Measurements from ENCODE around the gene DPT.

The DPT gene

DNA sequence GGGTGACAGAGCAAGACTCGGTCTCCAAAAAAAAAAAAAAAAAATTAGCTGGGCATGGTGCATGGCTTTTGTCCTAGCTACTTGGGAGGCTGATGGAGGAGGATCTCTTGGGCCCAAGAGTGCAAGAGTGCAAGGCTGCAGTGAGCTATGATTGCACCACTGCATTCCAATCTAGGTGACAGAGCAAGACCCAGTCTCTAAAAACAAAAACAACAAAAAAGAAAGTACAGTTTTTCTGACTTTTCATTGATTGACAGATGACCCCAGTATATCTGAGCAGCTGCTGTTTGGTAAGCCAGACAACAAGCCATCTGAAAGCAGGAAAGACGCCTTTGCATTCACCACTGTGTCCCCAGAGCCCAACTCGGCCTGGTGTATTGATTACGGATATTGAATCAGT is 10.9 kb upstream of the DPT start:
- no peak for FAIRE-seq
- DNase-seq (ENCODE audit: extremely low spot score, insufficient read length, low read depth), result no peak

DNA sequence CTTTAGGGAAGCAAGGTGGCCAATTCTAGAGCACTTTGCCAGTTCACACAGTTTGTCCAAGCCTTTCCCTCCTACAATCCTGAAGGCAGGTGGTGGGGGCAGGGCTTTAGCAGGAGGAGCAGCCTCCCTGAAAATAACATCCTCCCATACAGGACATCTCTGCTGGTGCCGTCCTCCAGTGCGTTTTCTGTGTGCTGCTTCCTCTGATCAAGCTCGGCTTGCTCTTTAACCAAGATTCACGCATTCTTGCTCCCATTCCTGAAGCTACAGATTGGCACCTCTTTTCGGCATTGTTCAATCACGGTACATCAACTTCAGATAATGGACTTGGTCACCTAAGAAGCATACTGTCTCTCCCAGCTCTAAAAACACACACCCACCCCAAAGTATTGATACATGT is 7.5 kb upstream of the DPT start:
- DNase-seq (ENCODE audit: extremely low spot score, insufficient read length, low read depth) (no peak), FAIRE-seq (no peak)

DNA sequence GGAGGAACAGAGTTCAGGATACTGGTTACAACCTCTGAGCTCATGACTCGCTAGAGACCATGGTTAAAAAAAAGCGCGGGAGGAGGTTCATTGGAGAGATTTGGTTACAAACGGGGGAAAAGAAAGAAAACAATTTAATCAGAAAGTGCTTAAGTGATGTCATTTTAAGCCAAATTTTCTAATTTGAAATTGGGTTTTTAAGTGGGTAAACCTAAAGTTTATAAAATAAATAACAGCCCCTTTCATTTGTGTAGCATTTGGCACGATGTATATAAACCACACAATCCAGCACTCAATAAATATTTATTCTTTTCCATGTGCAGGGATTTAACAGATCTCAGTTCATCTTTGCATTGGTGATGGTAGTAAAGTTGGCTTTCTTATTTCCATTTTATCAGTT is 7.0 kb upstream of the DPT start:
- FAIRE-seq (no peak), DNase-seq (ENCODE audit: extremely low spot score, insufficient read length, low read depth) (no peak)

DNA sequence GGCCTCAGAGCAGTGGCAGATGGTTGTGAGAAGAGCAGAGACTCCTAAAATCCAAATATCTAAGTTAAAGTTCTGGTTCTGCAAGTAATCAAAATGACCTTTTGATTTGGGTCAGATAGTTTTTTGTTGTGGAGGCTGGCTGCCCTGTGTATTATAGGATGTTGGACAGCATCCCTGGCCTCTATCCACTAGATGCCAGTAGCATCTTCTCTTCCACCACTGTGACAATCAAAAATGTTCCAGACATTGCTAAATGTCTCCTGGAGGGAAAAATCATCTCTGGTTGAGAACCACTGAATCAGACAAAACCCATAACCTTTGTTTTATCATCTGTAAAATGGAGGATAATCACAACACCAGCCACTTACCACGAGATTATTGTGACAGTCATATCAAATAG is 5.9 kb upstream of the DPT start:
- FAIRE-seq, result no peak
- no peak for DNase-seq (ENCODE audit: extremely low spot score, insufficient read length, low read depth)

DNA sequence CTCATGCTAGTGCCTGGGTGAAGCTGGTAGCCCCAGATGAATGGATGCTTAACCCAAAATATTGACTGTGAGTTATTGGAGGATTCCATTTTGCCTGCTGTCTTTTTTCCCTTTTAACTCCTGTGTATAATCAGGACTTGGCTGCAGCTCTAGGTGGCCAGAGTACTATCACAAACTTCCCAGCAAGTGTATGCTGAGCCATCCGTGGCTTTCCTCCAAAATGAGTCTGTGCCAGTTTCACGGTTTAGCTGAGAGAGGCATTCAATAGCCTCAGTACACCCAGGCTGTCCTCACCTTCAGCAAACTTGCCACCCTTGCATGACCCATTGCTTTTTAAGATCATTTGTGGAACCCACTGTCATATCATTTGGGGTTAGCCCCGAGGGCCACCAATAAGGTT is 5.3 kb upstream of the DPT start:
- DNase-seq (ENCODE audit: extremely low spot score, insufficient read length, low read depth) (no peak), FAIRE-seq (no peak)

DNA sequence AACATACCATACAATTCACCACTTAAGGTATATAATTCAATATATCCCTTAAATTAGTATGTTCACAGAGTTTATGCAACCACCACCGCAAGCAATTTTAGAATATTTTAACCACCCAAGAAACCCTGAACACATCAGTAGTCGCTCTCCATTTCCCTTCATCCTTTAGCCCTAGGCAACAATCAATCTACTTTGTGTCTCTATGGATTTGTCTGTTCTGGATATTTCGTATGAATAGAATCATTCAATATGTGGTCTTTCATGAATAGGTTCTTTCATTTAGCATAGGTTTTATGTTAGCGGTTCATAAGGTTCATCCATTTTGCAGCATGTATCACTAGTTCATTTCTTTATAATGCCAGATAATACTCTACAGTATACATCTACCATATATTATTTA is 4.2 kb upstream of the DPT start:
- DNase-seq (ENCODE audit: extremely low spot score, insufficient read length, low read depth) (no peak), FAIRE-seq (no peak)

DNA sequence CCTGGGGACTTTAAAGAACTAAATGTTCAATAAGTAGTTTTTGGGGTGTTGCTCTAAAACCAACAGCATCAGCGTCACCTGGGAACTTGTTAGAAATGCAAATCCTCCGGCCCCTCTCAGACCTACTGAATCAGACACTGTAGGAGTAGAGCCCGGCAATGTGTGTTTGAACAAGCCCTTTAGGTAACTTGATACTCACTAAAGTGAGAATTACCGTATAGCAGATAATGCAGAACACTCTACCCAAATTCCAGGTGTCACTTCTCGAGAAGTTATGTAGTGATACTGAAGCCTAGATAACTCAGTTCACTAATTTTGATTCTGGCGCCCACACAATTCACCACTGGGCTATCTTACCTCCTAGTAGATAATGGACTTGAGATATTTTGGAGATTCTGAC is 3.7 kb upstream of the DPT start:
- FAIRE-seq (no peak), DNase-seq (ENCODE audit: extremely low spot score, insufficient read length, low read depth) (no peak)

DNA sequence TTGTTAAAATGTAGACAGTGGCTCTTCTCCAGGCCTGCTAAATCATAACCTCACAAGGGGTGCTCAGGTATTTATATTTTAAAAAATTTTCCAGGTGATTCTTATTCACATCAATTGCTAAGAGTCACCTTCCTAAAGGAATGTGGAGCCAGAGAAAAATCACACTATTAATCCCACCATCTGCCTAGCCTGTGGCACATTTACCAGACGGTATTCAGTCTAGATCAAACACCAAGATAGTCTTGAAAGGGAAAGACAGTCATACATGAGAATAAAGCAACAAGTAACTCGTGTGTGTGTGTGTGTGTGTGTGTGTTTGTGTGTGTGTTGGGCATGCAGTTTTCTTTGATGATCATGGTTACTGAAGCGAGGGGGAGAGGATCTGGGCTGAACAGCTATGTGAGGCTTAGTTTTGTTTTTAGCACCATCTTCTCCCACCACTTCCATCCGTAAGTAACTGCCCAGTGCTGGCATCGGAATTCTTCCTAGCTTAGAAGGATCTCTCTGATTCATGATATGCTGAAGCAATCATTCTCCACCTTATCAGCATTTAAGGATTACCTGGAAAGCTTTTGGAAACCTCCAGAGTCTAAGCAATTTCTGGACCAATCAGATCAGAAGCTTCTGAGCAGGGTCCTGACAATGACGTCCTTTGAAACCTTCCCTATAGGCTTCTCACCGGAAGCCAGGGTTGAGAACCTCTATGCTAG is 2.4 kb upstream of the DPT start:
- DNase-seq (ENCODE audit: extremely low spot score, insufficient read length, low read depth) (no peak), FAIRE-seq (no peak)

DNA sequence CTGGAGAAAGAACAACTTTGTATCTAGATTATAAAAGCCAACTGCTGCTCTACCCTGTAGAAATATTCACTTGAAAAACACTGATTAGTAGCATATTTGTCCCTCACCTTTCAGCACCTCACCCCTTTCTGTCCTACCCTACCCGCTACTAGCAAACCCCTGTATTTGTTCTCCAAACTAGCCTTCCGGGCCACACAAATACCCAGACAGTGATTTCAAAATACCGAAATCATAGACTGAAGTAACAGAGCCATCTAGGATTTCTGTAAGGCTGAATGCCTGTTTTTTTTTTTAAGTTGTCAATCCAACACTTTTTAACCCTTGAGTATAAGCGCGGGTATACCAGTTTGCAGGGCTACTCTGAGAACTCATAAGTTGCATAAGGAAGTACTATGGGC is 398 bp upstream of the DPT start:
- FAIRE-seq (no peak), DNase-seq (ENCODE audit: extremely low spot score, insufficient read length, low read depth) (no peak)

DNA sequence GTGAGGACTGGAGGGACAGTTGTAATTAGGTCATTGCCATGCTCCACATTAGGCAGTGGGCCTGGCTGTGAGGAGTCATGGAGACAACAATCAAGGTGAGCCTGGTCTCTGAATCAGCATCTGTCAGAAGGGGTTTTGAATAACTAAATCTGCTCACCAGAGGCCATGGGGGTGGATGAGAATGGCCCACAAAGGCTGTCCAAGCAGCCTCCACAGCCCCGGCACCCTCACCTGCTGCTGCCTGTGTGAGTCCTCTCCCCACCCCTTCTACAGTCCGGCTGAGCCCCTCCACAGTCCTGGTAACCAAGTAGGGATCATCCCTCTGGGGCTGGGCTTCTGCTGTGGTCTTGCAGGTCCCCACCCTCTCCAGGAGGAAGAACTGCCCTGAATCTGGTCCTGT is 2.3 kb downstream of the DPT start:
- FAIRE-seq (no peak), DNase-seq (ENCODE audit: extremely low spot score, insufficient read length, low read depth) (no peak)

DNA sequence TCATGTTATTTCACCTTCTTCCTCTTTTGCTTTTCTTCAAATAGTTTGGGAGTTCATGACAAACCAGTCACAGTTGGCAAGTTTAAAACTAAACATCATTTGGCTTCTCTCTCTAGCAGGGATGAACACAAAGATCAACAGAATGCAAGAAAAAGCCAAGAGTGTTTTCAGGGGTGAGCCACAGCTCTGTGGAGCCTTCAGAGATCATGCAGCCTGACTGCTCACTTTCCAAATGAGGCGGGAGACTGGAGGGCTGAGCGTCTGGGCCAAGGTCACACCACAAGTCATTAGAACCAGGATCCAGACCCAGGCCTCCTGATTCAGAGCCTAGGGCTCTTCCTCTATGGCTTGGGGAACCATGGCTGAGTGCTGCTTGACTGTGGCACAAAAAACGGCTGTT is 2.7 kb downstream of the DPT start:
- FAIRE-seq (peak; percentile 49), DNase-seq (ENCODE audit: extremely low spot score, insufficient read length, low read depth) (no peak)

DNA sequence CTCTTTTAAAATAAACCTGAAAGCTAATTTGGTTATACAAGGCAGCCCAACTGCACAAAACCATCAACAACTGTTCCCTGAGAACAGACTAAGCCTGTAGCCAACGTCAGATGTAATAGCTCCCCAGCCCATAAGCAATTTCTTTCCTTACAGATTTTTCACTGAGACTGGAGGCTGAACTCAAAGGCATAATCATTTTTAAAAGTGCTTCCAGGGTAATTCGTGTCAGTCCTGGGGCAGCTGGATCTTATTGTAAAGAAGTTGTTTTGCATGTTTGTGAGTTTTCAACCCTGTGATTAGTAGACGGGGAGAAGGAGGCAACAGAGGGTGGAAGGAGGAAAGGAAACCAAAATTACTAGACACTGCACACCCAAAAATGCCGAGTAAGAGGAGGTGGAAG is 3.2 kb downstream of the DPT start:
- DNase-seq (ENCODE audit: extremely low spot score, insufficient read length, low read depth) (no peak), FAIRE-seq (peak; percentile 21)

DNA sequence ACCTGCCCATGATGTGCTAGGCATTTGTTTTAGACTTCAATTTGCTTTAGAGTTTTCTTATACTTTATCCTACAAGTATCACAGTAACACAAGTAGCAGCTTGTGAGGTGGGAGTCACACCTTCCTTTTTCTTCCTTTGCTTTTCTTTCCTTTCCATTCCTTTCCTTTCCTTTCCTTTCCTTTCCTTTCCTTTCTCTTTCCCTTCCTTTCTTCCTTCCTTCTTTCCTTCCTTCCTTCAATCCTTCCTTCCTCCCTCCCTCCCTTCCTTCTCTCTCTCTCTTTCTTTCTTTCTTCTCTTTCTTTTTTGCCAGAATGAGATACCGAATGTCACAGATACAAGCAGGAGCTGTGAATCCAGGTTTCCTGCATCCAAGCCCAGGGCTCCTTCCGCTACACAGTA is 3.9 kb downstream of the DPT start:
- no peak for DNase-seq (ENCODE audit: extremely low spot score, insufficient read length, low read depth)

DNA sequence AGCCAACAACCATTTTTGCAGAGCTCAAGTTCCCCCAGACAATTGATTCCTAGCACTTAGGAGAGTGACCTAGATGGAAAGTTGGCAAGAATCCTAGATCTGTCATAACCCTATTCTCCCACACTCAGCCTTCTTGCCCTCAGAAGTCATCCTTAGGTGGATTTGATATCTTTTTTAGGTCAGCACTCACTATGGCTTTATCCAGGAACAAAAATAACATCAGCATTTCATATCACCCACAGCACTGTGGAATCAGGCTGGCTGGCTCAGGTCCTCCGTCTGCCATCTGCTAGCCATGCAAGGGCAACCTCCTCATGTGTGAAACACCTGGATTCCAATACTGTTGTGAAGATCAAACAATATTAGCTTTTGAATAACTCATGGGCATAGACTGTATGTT is 6.0 kb downstream of the DPT start:
- DNase-seq (ENCODE audit: extremely low spot score, insufficient read length, low read depth) (no peak), FAIRE-seq (no peak)

More for the DNA sequence above, 3.9 kb downstream of the DPT start:
- FAIRE-seq, result no peak

DNA sequence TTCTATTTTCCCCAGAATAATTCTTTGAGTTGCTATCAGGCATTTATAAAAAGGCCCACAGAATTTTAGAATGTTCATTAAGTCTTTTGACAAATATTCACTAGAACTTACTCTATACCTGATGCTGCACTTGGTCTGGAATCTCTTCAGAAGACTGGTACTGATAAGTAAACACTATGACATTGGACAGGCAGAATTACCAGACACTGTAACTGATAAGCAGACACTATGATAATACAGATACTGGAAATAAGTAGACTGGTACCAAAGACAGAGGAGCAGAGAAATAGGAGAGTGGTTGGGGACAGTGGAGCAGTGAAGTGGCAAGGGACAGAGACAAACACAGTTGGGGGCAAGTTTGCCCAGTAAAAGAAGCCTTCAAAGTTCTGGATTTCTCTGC is 8.2 kb downstream of the DPT start:
- DNase-seq (ENCODE audit: extremely low spot score, insufficient read length, low read depth), result no peak
- no peak for FAIRE-seq

DNA sequence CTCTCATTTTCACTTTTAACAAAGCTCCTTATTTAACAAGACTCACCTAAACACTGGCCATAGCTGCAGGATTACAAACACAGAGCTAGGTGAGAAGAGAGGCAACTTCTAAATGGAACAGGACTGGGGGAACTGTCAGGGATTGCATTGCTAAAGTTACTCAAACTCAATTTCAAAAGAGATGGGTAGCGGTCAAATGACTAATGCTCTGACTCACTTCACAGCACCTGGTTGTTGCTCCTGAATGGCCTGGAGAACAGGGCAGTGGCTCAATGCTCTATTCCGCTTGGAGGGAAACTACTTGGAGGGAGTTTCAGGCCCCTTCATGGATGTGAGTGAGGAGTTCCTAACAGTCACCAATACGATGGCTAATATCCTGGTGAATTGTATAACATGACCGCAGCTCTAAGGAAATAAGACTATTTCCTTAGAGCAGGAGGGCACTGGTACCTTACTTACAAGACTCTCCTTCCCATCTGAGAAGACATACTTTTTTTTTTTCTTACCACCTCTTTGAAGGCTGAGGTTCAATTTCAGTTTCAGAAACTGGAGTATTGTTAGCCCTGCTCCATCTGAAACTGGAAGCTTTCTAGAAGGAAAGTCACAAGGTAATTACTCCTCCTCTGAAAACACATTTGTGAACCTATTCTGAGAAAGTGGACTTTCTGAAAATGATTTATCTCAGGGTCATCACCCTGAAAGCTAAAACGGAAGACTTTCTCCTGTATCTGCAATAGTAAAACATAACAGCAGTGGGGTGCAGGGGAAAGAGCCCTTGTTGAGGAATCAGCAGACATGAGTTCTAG is 9.5 kb downstream of the DPT start:
- FAIRE-seq (peak; percentile 90), DNase-seq (ENCODE audit: extremely low spot score, insufficient read length, low read depth) (peak; percentile 5)

DNA sequence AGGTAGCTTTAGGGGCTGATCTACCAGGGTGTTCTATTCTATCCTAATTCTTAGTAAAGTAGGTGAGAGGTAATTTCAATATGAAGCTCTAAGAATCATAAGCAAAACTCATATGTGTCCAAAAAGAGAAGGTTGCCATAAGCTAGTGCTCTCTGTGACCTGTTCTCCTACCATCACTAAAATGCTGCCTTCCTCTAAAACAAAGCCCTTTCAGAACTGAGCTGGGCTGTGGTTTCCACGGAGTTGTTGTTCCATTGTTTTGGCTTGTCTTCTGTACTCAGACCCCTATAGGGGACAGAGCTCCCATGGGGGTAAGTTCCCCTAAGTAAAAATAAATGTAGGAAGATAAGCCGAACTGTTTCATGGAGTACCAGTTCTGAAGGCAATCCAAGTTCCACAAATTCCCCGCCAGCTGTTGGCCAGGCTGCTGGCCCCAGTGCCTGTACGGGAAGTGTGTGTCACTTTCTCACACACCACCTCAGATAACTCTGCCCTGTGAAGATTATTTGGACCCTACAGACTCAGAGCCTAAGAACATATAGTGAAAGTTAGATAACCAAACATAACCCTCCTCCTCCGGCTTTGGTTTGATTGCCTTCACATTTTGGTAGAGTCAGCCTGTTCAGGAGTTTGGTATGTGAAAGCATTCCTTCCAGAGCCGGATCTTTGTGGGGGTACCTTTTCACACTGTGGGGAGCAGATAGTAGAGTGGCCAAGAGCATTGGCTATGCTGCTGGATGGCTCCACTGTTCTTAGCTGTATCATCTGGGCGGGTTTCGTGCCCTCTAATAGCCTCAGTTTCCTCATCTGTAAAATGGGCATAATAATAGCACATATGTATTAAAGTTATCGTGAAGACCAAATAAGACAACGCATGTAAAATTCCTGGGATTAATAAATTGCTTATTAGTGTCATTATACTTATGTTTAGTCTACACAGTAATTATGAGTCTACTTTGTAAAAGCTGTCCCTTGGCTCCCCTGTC is 10.8 kb downstream of the DPT start:
- no peak for DNase-seq (ENCODE audit: extremely low spot score, insufficient read length, low read depth)
- FAIRE-seq, result no peak

DNA sequence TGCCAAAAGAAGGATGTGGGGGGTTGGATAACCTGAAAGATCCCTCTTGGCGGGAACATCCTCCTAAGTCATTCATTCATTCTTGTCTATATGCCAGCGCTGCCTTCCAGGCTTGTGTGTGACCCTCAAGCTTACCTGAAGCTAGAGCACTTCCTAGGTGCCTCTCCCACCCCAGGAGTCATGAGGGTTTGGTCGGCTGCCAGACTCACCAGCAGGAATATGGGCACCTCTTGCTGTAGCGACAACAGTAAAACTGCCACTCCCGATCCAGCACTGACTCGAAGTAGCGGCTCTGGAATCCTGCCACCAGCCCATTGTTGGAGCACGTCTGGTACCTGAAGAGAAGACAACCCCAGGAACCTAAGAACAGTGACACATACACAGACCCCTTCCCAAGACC is 15.0 kb downstream of the DPT start:
- FAIRE-seq, result no peak
- no peak for DNase-seq (ENCODE audit: extremely low spot score, insufficient read length, low read depth)

DNA sequence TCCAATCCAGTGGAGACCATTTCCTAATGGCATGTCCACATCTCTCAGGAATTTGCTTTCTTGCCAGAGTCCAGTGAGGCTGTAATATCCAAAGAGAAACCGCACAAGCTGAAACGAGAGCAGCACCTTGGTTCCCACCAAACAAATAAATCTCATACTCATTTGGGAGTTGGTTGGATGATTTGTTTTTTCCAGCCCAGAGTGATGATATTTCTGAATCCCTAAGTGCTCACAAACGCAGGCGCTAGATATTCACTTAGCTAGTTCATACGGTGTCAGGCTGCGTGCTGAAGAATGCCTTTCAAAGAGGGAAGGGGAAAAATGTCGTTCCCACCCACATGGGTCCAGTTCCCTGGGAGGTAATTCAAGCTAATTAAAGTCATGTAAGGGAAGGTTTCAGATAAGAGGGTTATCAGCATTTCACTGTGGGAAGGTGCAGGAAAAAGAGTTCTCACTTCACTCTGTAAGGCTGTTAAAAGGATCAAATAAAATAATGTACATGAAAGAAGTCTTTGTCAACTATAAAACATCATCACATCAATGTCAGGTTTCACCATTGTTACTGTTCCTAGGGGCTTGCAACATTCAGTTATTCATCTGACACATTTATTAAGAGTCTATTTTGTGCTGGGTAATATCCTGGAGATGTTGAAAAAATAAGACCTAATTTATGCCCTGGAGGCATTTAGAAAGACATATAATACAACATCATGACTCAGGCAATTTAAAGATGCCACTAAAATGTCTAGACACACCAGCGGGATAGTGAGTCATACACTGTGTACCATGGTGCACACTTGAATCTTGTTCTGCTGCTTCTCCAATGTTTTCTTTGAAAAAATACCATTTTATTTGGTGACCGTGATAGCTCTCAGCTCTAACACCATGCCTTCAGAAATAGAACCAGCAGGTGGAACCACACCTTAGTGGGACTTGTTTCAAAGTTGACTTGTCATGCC is 19.3 kb downstream of the DPT start:
- no peak for DNase-seq (ENCODE audit: extremely low spot score, insufficient read length, low read depth)

More for the DNA sequence above, 19.3 kb downstream of the DPT start:
- FAIRE-seq, result no peak
